Glutamatergic neuron (in vitro differentiated cells): ENCODE results near the gene C1orf159. TPM values are rescaled to one million over a fixed set of nuclear protein-coding genes. Genes with fewer than 3 reads are reported as not detected.
"Not testable (repeated sequence)": the region's sequence is repeated elsewhere in the genome, so short reads cannot be mapped to it uniquely, and the experiment has no call there.

Experiments
- DNase-seq: peaks from one replicate; pipeline ENCODE4 v3.0.0; 2022
- H3K27ac Mint-ChIP-seq: one replicate; pipeline ENCODE4 v1.8.0; 2020; ENCODE audit warnings: mild to moderate bottlenecking, mixed read lengths, inconsistent platforms; ENCODE audit not compliant: unreplicated experiment
- H3K27me3 Mint-ChIP-seq: one replicate; pipeline ENCODE4 v1.8.0; 2020; ENCODE audit warnings: mild to moderate bottlenecking, moderate library complexity, mixed read lengths, inconsistent platforms; ENCODE audit not compliant: unreplicated experiment
- H3K36me3 Mint-ChIP-seq: one replicate; pipeline ENCODE4 v1.8.0; 2020; ENCODE audit warnings: mild to moderate bottlenecking, mixed read lengths, inconsistent platforms; ENCODE audit not compliant: unreplicated experiment
- H3K4me1 Mint-ChIP-seq: one replicate; pipeline ENCODE4 v1.8.0; 2020; ENCODE audit warnings: mild to moderate bottlenecking, low read depth, mixed read lengths, inconsistent platforms; ENCODE audit not compliant: unreplicated experiment
- H3K4me3 Mint-ChIP-seq: one replicate; pipeline ENCODE4 v1.8.0; 2020; ENCODE audit warnings: mild to moderate bottlenecking, mixed read lengths, inconsistent platforms; ENCODE audit not compliant: unreplicated experiment
- H3K9me3 Mint-ChIP-seq: one replicate; pipeline ENCODE4 v1.8.0; 2020; ENCODE audit warnings: mild to moderate bottlenecking, moderate library complexity, mixed read lengths, inconsistent platforms; ENCODE audit not compliant: unreplicated experiment
- CTCF ChIP-seq: fragments of 200-600 bp; sonication (generic); IDR thresholded peaks from one replicate; pipeline ENCODE4 v1.5.0; 2021; ENCODE audit not compliant: partially characterized antibody, unreplicated experiment
- total RNA-seq: library from RNA; stranded (reverse); fragmentation: NEBNext Ultra II Directional; extraction: Animal tissue kit (Norgen Biotek cat#: 25700); gene quantifications from one replicate; pipeline ENCODE4 v1.2.1, GENCODE V29; 2021; ENCODE audit not compliant: unreplicated experiment

The C1orf159 gene
- total RNA-seq, 1 donor from 2014 or later: 24.5 TPM

GRCh38 chr1:1109743-1110142 lies 6.1 kb downstream of the C1orf159 start:
- H3K36me3 Mint-ChIP-seq: peaks cover 6% of the 10 kb centered on the region
- H3K27me3 Mint-ChIP-seq: peaks cover 16% of the 10 kb centered on the region
- DNase-seq: no peak

DNA sequence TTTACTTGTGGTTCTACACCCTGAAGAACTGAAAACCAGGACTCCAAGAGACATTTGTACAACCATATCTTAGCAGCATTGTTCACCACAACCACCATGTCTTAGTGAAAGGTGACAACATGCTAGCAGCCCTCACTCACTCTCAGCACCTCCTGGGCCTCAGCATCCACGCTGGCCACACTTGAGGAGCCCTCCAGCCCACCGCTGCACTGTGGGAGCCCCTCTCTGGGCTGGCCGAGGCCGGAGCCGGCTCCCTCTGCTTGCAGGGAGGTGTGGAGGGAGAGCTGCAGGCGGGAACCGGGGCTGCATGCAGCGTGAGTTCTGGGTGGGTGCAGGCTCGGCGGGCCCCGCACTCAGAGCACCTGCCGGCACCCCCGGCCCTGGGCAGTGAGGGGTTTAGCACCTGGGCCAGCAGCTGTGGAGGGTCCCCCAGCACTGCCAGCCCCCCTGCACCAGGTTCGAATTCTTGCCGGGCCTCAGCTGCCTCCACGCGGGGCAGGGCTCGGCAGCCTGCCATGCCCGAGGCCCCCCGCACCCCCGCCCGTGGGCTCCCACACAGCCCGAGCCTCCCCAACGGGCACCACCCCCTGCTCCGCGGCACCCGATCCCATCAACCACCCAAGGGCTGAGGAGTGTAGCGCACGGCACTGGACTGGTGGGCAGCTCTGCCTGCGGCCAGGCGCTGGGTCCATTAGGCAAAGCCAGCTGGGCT lies 9.2 kb downstream of the C1orf159 start:
- no peak overlapping the region for H3K27ac Mint-ChIP-seq
- no peaks in the 10 kb centered on the region for H3K36me3 Mint-ChIP-seq
- no peak overlapping the region for H3K4me3 Mint-ChIP-seq
- no peaks in the 10 kb centered on the region for H3K4me1 Mint-ChIP-seq
- peaks cover 12% of the 10 kb centered on the region for H3K9me3 Mint-ChIP-seq
- no peak for DNase-seq
- no peak for TF ChIP-seq CTCF
- H3K27me3 Mint-ChIP-seq: peaks cover 6% of the 10 kb centered on the region

More at GRCh38 chr1:1109743-1110142, 6.1 kb downstream of the C1orf159 start:
- Mint-ChIP-seq H3K9me3 (peaks cover 14% of the 10 kb centered on the region), H3K4me3 (no peak overlapping the region), H3K27ac (no peak overlapping the region), H3K4me1 (no peaks in the 10 kb centered on the region)
- no peak for TF ChIP-seq CTCF

GRCh38 chr1:1104152-1104551 lies 11.7 kb downstream of the C1orf159 start:
- H3K27me3 Mint-ChIP-seq, H3K4me3 Mint-ChIP-seq, H3K9me3 Mint-ChIP-seq, H3K27ac Mint-ChIP-seq, H3K4me1 Mint-ChIP-seq, DNase-seq: not testable (repeated sequence)
- peaks cover 13% of the 10 kb centered on the region for H3K36me3 Mint-ChIP-seq

DNA sequence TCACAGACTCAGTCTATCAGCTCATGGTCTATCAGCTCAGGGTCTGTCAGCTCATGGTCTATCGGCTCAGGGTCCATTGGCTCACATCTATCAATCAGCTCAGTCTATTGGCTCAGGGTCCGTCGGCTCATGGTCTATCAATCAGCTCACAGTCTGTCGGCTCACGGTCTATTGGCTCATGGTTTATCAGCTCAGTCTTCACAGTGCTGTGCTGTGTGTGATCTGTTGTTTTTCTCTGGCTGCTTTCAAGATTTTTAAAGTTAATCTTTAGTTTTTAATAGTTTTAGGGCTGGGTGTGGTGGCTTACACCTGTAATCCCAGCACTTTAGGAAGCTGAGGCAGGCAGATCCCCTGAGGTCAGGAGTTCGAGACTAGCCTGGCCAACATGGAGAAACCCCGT lies 14.4 kb downstream of the C1orf159 start:
- H3K4me3 Mint-ChIP-seq: no peak overlapping the region
- no peak for DNase-seq
- H3K9me3 Mint-ChIP-seq: peaks cover 5% of the 10 kb centered on the region
- H3K4me1 Mint-ChIP-seq: no peaks in the 10 kb centered on the region
- H3K36me3 Mint-ChIP-seq: peaks cover 16% of the 10 kb centered on the region
- no peak for TF ChIP-seq CTCF
- H3K27ac Mint-ChIP-seq: no peak overlapping the region
- peaks cover 8% of the 10 kb centered on the region for H3K27me3 Mint-ChIP-seq

- peaks cover 16% of the 10 kb centered on the region for H3K36me3 Mint-ChIP-seq
- DNase-seq: no peak
- peaks cover 5% of the 10 kb centered on the region for H3K9me3 Mint-ChIP-seq
- no peak overlapping the region for H3K4me3 Mint-ChIP-seq
- peaks cover 8% of the 10 kb centered on the region for H3K27me3 Mint-ChIP-seq
- H3K27ac Mint-ChIP-seq: no peak overlapping the region
- H3K4me1 Mint-ChIP-seq: no peaks in the 10 kb centered on the region
- no peak for TF ChIP-seq CTCF
Measured at GRCh38 chr1:1100296-1100695, 15.6 kb downstream of the C1orf159 start.
